Activated T-cell treated with anti-CD3 and anti-CD28 coated beads for 24 hours (primary cell): Measurements from ENCODE around the gene GJD3.
A peak's percentile ranks its signal among the peaks of the same experiment; 100 is the strongest.

Experiments used
- DNase-seq: peaks from one replicate; pipeline ENCODE4 v3.0.0-alpha.2; 2020; ENCODE audit warnings: low read depth

The GJD3 gene

GRCh38 chr17:40340327-40340726 lies 24.2 kb downstream of the GJD3 start:
- no peak for DNase-seq

DNA sequence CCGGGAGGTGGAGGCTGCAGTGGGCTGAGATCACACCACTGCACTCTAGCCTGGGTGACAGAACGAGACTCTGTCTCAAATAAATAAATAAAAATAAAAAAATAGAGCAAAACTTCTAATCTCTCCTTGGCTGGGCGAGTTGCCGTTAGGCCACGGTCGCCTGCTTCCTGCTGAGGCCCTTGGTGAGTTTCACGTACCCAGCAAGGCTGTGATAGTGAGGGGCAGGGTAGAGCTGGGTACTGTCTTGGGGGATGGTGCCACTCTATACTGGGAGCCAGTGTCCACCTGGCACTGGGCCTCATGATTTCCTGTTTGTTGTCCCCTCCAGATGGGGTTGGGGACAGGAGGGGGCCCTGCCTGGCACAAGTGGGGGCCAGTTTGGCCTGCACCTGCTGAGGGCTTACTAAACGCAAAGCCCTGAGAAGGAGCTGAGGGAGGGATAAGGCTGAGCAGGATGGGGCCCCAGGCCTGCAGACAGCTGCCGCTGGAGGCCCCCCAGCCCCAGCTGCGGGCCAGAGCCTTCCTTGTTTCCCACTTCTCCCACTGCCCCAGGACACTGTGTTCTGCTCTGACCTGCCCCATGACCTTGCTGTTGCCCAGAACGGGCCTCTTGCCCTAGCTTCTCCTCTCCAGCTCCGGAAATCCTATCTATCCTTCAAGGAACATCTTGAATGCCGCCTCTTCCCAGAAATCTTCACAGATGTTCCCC lies 25.4 kb downstream of the GJD3 start:
- DNase-seq, result no peak

GRCh38 chr17:40338058-40338457 lies 26.5 kb downstream of the GJD3 start:
- no peak for DNase-seq

- no peak for DNase-seq
These were observed 27.2 kb downstream of the GJD3 start for GRCh38 chr17:40337351-40337750.

DNA sequence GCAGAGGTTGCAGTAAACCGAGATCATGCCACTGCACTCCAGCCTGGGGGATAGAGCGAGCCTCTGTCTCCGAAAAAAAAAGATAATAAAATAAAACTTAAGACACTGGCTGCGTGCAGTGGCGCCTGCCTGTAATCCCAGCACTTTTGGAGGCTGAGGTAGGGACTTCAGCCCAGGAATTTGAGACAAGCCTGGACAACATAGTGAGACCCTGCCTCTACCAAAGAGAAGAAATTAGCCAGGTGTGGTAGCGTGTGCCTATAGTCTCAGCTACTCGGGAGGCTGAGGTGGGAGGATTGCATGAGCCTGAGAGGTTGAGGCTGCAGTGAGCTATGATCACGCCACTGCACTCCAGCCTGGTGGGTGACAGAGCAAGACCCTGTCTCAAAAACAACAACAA lies 28.9 kb downstream of the GJD3 start:
- no peak for DNase-seq

GRCh38 chr17:40333781-40334448 lies 30.6 kb downstream of the GJD3 start:
- no peak for DNase-seq

GRCh38 chr17:40331743-40332641 lies 32.5 kb downstream of the GJD3 start:
- DNase-seq, result no peak

GRCh38 chr17:40330850-40331470 lies 33.6 kb downstream of the GJD3 start:
- DNase-seq, result no peak

DNA sequence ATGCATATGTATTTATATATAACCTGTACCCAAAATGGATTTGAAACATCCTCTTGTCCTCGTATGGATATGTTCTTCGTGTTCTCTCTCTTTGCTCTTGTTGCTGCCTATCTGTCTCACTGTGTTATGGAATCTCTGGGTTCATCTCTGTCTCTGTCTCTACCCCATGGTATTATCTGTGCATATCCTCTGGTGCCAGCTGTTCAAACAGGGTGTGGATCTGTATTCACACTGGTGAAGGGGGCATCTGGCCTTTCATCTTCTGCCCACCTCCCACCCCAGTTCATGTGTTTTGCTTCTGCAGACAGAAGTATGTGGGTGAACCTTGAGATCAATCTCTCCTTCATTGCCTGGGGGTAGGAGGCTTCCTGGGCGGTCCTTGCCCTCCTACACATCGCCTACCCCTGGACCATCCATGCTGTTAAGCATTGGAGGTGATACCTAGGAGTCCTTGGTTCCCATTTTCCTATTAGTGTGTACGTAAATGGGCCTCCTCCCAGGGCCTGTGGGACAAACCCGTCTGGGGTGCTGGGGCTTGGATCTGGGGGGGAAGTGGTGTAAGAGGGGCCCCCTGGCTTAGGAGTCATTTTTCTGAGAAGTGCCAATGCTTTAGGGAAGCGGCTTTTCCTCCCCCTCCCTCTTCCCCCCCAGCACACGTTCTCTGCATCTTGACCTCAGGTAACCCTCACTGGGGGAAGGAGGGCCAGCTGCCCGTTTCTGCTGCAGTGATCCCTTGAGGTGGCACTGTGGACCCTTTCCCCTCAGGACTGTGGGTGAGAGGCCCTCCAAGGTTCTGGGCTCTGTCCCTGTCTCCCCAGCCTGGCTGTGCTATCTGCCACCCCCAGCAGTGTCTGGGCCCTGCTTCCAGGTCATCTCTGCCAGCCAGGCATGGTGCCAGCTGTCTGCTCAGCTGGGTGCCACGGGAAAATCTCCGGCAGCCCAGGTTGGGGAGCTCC lies 34.4 kb downstream of the GJD3 start:
- no peak for DNase-seq

DNA sequence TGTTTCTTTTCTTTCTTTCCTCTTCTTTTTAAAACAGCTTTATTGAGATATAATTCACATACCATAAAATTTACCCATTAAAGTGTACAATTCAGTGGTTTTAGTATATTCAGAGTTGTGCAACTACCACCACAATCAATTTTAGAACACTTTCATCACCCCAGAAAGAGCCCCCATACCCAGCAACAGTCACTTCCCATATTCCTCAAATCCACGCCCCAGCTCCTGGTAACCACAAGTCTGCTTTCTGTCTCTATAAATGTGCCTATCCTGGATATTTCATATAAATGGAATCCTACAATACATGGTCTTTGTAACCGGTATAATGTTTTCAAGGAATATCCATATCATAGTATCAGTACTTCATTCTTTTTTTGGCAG lies 36.2 kb downstream of the GJD3 start:
- DNase-seq, result no peak

- DNase-seq, result no peak
These were observed 36.7 kb downstream of the GJD3 start for GRCh38 chr17:40327735-40328385.

GRCh38 chr17:40327244-40327729 lies 37.2 kb downstream of the GJD3 start:
- DNase-seq, result no peak

GRCh38 chr17:40326832-40327199 lies 37.7 kb downstream of the GJD3 start:
- DNase-seq, result no peak

DNA sequence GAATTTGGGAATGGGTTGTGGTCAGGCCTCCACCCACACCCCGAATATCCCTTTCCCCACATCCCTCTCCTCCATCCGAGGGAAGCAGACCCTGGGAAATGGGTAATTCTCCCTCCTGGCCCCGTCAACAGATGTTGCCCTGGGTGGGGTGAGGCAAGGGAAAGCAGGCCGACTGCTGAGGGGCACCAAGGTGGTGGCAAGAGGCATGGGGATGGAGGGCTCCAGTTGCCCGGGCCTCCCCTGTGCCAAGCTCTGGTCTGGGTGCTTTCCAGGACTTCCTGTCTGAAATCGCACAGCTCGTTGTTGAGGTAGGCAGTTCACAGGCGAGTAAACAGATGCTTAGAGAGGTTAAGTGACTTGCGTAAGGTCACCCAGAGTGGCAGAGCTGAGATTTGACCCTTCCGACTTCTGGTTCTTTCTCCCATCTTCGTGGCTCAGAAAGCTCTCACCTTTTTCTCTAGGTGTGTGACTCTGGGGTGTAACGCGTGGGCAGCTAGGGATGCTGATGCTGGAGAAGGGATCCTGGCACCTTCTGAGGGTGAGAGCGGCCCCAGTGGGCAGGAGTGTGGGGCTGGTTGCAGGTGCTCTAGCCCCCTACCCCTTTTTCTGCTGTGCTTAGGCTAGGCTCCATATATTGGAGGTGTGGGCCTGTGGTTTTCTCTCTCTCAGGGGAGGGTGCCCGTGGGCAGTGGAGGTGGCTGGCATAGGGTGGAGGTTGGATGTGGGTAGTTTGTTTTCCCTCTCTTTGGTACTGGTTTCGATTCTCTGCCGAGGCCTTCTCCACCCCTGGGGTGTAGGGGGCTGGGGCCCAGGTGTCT lies 38.3 kb downstream of the GJD3 start:
- no peak for DNase-seq

- no peak for DNase-seq
These were observed 39.2 kb downstream of the GJD3 start for GRCh38 chr17:40325156-40326013.

DNA sequence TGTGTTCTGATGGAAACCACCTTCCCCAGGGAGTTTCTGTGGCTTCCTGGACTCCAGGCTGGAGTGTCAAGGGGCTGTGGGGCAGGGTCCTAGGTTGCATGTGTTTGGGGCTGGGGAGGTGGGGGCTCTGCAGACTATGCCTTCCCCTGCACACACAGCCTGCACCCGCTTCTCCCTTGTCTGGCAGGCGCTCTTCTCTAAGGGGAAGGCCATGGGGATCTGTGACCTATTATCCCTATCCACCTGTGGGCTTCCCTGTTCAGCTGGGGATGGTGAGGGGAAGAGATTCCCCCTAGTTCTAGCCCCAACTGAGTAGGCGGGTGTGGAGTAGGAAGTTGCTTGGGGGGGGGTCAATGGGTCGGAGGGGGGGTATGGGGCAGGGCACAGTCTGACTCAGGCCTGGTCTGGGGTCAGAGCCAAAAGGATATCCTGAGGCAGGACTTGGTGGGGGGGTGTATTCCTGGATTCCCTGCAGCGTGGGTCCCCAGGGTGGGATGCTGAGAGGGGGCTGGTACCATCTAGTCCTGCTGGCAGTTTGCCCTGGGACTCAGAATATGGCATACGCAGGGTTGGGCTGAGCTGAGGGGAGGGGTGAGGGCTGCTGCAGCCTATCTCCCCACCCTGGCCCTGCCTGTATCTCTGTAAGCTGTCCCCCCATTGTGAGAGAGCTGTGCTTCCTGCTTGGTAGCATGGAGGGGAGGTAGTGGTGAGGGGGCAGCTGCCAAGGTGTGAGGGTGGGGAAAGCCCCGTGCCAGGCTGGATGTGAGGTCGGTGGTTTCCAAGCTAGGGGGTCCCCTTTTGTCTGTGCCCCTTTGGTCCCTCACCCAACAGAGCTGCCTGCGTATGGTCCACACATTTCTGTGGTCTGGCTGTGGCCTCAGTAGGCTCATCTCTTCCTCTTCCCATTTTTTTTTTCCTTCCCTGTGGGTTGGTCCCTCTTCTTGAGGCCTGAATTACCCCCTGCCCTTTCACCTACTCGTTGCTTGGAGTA lies 40.9 kb downstream of the GJD3 start:
- DNase-seq, result peak; percentile 47
